Hematopoietic multipotent progenitor cell treated with erythropoietin and hydrocortisone succinate and interleukin-3 and kit ligand, for 17 days (in vitro differentiated cells): ENCODE measurements around the gene ABI1.
"Not testable (repeated sequence)": the region's sequence is repeated elsewhere in the genome, so short reads cannot be mapped to it uniquely, and the experiment has no call there.

Experiments
- DNase-seq: peaks from one replicate; pipeline ENCODE4 v3.0.0-alpha.2; 2015; ENCODE audit warnings: low spot score

The ABI1 gene

DNA sequence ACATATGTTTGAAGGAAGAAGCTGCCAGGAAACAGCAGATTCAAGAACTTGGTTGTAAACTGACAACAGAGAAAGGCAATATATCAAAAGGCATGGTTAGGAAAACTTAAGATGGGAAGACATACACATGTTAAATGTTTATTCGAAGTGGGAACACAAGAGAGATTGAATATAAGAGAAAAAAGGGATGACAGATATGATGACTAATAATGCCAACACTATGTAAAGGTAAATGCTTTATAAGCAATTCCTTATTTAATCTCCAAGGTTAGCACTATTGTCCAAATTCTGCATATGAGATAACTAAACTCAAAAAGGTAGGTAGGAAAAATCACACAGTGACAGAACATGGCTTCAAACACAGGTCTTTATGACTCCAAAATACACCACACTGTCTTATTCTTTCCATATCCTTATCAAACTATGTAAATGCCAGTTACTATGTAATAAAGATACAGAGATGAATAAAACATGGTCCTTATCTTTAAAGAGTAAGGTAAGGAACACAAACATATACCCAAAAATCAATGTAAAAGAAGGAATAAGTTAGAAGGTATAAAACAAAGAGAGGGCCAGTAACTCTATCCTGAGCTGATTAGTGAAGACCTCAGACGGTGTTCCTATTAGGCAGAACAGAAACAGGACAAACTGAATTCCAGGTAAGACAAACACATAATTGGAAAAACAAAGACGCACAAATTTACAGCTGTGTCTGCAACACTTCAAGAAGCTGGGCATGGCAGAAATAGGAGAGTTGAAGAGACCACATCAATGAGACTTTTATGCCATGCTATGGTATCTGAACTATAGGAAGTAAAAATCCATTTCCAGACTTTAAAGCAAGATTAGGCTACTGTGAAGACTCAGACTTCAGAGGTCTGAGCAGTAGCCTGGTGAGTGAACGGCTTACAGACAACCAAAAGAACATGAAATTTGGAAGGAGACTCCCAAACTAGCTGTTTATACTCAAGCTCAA is 56.1 kb downstream of the ABI1 start:
- DNase-seq: no peak

DNA sequence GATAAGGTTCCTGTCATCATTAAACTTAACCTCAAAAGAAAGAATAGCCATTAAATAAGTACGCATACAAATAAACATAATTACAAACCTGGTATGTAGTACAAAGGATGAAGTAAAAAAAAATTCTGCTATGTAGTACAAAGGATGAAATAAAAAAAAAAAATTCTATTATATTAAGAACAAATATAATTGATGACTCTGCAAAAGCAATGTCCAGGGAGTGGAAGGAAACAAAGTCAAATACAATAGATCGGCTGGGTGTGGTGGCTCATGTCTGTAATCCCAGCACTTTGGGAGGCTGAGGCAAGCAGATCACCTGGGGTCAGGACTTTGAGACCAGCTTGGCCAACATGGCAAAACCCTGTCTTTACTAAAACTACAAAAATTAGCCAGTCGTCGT is 56.9 kb downstream of the ABI1 start:
- no peak for DNase-seq

DNA sequence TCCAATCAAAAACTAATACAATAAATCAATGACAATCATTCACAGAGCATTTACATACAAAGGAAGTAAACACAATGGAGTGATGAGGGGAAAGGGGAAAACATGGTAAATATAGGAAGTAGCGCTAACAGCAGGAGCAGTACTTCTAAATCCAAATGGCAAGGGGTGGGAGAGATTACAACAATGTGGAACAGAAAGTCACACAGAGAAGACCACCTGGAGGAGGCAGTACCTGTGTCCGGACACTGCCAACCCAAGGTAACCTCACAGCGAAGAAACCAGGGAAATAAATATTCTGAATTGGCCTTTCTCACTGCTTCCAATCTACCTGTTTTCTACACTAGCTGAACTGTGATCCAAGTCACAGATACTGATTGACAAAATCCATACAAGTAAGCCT is 58.2 kb downstream of the ABI1 start:
- no peak for DNase-seq

DNA sequence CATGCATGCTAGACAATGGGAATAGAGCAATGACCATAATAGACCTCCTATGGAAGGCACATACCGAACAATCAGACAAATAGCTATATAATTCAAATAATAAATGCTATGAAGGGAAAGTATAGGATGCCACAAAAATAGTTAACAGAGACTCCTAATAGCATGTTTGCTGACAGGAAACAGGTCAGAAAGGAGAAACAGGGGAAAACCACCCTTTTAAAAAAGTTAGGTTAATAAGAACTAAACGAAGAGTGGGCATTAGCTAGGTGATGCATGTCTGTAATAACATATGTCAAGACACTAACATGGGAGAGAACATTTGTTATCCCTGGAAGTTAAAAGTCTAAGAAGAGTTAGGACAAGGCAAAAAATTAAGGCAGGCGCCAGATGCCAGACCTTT is 58.9 kb downstream of the ABI1 start:
- DNase-seq: no peak

DNA sequence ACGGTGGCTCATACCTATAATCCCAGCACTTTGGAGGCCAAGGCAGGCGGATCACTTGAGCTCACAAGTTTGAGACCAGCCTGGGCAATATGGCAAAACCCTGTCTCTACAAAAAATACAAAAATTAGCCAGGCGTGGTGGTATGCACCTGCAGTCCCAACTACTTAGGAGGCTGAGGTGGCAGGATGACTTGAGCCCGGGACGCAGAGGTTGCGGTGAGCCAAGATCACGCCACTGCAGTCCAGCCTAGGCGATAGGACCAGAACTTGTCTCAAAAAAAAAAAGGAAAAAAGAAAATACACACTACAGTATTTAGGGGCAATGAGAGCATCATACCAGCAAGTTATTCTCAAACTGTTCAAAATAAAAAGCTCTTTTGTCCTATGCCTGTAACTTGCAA is 59.5 kb downstream of the ABI1 start:
- no peak for DNase-seq

DNA sequence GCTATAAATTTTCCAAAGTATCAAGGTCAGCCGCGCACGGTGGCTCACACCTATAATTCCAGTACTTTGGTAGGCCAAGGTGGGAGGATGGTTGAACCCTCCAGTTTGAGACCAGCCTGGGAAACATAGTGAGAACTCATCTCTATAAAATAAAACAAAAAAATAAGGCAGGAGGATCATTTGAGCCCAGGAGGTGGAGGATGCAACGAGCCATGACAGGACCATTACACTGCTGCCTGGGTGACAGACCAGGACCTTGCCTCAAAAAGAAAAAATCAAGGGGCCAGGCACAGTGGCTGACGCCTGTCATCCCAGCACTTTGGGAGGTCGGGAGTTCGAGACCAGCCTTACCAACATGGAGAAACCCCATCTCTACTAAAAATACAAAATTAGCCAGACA is 60.3 kb downstream of the ABI1 start:
- DNase-seq: no peak

DNA sequence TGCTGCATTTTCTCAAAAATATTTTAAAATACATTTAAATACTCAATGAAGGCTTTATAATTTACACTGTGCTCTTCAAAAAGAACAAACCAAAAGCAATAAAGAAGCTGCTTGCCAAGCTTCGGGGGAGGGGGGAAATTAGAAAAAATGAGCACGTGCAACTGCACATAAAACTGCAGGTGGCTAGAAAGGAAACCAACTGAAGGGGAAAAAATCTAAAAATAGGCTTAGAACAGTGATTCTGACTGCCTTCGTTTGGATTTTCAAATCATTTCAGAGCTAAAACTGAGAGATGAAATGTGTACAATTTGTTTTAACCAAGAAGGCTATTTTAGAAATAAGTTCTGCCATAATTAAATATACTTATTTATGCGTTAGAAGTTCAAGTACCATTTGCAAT is 61.4 kb downstream of the ABI1 start:
- no peak for DNase-seq

DNA sequence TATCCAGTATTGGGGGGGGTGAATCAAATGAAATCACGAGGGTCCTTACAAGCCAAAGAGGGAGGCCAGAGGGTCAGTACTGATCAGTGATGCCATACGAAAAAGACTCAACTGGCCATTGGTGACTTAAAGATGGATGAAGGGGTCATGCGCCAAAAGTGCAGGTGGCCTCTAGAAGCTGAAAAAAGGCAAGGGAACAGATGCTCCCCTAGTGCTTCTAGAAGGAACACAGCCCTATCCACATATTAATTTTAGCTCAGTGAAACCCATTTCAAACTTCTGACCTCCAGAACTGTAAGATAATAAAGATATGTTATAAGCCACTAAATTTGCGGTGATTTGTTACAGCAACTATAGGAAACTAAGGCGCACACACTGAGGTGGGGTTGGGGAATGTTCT is 62.5 kb downstream of the ABI1 start:
- DNase-seq: no peak

DNA sequence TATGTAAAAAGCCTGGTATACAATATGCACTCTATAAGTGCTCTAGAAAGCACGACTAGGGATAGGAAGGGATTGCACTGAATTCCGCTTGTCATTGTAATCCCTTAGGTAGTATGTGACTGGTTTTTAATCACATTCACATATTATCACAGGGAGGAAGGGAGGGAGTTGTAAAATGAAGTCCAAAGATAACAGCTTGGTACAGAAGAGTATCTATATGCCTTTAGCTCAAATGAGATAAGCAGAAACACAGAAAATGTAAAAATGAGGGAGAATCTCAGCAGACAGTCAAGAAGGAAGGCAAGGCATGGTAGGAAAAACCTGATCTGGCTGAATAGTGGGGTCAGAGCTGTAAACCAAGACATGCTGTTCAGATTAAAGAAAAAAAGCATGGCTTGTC is 63.4 kb downstream of the ABI1 start:
- no peak for DNase-seq

DNA sequence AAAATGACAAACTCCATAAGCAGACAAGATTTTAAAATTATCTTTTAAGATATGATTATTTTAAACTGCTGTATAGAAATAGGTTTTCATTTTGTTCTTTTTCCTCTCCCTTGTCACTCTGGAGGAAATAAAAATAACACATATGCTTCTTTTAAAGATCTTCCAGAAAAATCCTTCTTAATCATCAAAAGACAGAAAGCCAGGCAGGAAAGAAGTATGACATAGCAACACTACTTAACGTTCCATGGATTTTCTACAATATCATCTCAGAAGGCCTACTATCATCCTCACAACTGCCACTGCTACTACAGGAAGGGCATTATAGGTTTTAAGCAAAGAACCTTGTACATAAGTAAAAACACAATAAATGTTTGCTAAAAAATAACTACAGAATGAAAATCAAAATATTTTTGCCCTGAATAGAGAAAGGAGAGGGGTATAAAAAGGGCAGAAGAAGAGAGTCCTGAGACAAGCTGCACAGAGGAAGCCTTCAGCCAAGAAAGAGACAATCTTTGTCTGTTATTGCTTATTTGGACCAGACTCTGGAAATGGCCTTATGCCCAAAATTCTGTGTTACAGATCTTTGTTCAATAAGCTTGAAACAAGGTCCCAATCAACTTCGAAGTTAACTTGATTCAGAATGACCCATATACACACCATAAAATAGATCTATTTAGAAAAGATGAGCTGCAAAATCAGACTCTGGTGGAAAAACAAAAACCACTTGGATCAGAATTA is 67.8 kb downstream of the ABI1 start:
- DNase-seq: no peak

DNA sequence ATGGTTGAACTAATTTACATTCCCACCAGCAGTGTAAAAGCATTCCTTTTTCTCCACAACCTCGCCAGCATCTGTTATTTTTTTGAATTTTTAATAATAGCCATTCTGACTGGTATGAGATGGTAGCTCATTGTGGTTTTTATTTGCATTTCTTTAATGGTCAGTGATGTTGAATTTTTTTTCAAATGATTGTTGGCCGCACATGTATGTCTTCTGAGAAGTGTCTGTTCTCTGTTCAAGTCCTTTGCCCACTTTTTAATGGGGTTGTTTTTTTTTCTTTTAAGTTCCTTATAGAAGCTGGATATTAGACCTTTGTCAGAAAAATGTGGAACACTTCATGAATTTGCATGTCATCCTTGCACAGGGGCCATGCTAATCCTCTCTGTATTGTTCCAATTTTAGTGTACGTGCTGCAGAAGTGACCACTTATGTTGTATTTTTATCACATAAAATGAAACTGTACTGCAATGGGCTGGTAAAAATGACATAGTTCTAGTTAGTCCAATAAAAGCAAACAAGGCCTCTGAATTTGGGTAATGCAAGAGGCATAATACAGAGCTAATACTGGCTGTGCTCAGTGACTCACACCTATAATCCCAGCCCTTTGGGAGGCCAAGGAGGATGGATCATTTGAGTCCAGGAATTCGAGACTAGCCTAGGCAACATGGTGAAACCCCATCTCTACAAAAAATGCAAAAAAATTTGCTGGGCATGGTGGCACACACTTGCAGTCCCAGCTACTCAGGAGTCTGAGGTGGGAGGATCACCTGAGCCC is 70.3 kb downstream of the ABI1 start:
- DNase-seq: no peak

DNA sequence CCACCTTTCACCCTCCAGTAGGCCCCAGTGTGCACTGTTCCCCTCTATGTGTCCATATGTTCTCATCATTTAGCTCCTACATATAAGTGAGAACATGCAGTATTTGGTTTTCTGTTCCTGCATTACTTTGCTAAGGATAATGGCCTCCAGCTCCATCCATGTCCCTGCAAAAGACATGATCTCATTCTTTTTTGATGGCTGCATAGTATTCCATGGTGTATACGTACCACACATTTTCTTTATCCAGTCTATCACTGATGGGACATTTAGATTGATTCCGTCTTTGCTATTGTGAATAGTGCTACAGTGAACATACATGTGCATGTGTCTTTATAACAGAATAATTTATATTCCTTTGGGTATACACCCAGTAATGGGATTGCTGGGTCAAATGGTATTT is 71.0 kb downstream of the ABI1 start:
- DNase-seq: not testable (repeated sequence)

DNA sequence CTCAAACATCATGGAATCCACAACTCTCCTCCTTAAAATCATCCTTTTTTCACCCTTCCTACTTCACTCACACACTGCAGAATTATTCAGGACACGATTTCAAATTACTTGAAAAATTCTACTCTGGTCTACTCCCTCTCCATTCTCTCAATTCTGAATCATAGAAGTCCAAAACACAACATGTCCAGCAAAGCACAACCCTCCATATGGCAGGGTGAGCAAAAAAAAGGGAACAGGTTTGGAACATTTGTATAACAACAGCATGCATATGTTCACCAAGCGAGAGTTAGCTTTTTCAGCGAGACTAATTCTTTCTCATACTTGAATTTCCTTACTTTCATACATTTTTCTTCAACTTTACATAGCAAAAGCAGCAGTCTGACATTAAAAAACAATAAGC is 73.4 kb downstream of the ABI1 start:
- DNase-seq: no peak

DNA sequence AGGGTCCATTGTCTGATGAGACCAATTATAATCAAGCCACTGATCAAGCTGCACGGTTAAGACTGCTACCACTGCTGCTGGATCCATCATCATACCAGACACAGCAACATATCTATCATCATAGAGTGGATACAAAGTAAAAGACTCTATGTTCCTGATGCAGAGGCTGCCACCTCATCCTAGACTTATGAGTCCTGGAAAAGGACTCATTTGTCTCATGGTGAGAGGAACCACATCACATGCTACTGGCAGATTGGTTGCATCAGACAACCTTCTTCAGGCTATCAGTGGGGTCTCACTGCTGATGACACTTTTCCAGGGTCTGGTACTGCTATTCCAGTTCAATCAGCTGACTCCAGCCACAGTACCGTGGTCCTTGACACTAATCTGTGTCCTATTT is 79.0 kb downstream of the ABI1 start:
- DNase-seq: no peak

DNA sequence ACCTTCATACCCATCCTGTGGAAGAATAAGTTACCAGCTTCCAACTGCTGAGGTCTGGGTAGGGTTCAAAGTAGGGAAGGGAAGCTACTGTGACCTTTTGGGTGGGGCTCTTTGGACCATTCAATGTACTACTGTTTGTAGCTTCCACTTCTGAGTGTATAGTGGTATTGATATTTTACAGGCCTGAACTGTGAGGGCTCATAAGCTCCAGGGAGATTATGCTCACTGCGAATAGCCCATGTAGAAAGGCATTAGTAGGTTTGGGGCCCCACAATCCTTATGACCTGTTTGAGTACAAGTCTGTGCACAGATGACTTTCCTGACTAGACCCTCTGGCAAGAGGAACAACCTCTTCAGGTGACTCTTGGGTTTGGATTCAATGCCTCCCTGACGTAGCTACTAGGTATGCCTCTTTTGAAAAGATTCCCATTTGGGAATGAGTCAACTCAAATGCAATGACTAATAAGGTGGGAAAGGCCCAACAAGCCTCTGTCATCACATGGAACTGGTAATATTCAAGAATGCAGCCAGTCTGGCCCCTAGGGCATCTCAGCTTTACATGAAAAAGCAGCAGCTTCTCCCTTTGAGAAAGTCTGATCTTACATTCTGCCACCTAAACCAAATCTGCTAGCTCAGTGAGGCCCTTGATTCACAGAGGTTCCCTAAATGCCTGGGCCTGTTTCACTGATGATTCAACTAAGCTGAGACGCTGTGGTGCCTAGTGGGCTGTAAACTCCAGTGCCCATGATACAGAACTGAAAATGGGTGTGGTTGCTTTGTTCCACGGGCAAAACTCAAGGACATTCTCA is 79.8 kb downstream of the ABI1 start:
- DNase-seq: no peak

DNA sequence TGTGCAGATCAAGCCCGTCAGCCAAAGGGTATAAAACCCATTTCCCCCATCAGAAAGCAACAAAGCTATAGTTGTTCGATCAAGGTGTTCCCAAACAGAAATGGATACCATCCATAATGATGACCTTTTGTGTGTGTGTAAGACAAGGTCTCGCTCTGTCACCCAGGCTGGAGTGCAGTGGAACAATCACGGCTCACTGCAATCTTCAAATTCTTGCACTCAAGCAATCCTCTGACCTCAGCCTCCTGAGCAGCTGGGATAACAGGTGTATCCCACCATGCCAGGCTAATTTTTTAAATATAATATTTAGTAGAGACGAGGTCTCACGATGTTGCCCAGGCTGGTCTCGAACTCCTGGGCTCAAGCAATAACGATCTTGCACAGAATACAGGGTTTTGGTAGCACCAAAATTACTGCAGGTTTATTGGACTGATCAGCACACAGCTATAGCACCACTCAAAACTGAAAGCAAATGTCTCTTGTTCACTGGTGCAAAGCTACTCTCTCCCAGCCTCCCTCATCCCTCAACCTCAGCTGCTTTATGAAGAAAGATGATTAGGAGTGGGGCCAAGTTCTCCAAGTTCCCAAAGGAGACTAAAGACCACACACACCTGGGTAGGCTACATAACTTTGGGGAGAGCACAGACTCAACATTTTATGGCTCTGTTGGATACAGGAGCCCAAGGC is 80.5 kb downstream of the ABI1 start:
- no peak for DNase-seq

DNA sequence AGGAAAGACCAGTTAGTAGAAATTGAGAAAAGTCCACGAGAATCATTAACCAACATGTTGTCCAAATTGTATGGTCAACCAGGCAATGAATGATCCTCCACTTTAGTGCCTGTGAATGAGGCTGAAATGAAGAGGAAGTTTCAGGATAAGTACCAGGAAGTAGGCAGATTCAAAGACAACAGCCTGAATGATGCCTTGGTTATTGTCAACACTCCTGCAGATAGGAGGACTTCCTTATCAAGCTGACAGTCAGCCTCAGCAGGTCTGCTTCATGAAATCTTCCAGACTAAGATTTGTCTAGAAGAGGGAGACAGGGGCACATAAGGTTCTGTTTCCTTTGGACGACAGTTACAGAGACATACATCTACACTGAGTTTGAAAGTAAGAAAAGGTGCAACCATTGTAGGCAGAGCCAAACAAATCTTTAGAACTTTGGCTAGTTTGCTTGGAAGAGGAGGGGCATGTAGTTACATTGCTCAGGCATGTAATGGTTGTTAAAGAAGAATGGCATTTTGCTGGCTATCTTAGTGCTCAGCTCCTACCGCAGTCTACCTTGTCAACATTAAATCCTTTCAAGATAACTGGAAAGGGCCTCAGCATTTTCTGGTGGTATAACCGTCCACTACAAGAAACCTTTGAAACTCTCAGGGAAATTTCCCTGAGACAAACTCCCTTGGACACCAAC is 81.4 kb downstream of the ABI1 start:
- no peak for DNase-seq

DNA sequence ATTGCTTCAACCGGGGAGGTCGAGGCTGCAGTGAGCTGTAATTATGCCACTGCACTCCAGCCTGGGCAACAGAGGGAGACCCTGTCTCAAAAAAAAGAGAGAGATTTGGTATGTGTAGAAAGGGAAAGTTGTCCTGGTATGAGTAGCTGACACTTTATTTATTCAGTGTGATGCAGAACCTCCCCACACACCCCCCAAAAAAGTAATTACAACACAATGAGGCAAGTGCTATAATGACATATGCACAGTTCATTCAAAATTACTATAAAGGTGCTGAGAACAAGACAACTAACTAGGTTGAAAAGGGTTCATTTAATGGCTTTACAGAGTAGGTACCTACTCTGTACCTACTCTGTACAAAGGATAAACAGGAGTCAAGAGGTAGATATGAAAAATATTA is 83.1 kb downstream of the ABI1 start:
- no peak for DNase-seq

DNA sequence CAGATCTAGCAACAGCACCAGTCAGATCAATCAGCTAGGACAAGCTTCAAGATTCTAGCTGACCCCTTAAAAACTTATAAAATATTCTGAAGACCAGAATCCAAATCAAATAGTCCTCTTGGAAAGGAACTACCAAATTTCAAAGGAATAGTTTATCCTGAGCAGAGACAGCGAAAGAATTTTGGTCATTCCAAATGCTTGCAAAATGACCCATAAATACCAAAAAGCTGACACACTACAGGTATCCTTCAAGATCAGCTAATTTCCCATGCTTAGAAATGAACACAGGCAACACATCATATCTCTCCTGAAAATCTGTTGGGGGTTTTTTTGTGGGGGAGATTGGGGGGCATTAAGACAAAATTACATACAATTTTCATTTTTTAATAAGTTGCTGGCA is 84.5 kb downstream of the ABI1 start:
- no peak for DNase-seq

DNA sequence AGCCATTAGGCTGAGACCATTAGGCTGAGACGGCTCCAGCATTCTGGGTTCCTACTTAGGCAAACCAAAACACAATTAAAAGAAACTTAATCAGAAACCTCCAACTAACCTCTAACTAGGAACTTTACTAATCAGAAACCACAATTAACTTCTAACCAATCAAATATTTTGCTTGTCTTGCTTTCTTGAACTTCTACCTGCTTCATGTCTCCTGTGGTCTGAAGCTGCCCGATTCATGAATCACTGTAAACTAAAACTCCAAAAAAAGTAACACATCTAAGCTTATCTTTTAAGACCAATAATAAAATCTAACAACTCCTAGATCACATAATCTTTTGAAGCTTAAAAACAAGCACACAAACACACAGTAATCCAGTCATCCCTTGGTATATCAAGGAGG is 87.1 kb downstream of the ABI1 start:
- DNase-seq: no peak

DNA sequence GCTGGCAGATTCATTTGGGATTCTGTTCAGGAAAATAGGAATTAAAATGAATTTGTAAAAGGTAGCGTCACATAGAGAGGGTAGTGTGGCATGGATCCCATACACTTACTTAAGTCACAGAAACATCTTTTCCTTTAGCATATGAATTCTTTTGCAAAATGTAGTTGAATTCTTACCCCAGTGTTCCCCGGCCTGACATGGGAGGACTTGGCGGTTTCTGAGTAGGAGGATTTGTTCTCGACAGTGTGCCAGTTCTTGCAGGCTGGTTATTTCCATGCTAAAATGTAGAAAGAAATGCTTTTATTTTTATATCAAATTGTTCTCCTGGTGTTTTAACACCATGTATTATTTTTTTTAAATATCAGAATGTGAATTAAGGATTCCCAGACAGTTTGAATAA is 90.7 kb downstream of the ABI1 start:
- DNase-seq: no peak
